DND-41 (cell line): ENCODE results near the gene KRTAP4-6.
"Not testable (repeated sequence)": the region's sequence is repeated elsewhere in the genome, so short reads cannot be mapped to it uniquely, and the experiment has no call there.

ENCODE experiments used
- ATAC-seq: fragments of 200-7000 bp; cut with Tn5 transposase; 3 replicates; pipeline ENCODE4 v1.9.1; 2021; ENCODE audit warnings: low read depth; ENCODE audit not compliant: insufficient read depth
- DNase-seq: peaks from one replicate; pipeline ENCODE4 v3.0.0-alpha.2; 2020
- H2AFZ ChIP-seq: 2 replicates; pipeline ENCODE4 v1.6.0; 2012; ENCODE audit warnings: low read depth, low read length
- H3K27ac ChIP-seq: 2 replicates; pipeline ENCODE4 v1.5.1; 2012; ENCODE audit warnings: low read length, inconsistent platforms
- H3K27me3 ChIP-seq: fragments of 200-600 bp; sonication (generic); 2 replicates; pipeline ENCODE4 v1.6.0; 2012; ENCODE audit warnings: low read length, mild to moderate bottlenecking, inconsistent platforms; ENCODE audit not compliant: insufficient read depth, poor library complexity
- H3K36me3 ChIP-seq: 2 replicates; pipeline ENCODE4 v1.5.1; 2012; ENCODE audit warnings: low read length, inconsistent platforms; ENCODE audit not compliant: insufficient read depth
- H3K4me1 ChIP-seq: 2 replicates; pipeline ENCODE4 v1.5.1; 2012; ENCODE audit warnings: mild to moderate bottlenecking, low read length; ENCODE audit not compliant: insufficient read depth
- H3K4me2 ChIP-seq: 2 replicates; pipeline ENCODE4 v1.6.0; 2012; ENCODE audit warnings: mild to moderate bottlenecking, moderate library complexity, low read length, inconsistent platforms; ENCODE audit not compliant: insufficient read depth
- H3K4me3 ChIP-seq, 2 experiments: fragments of 200-600 bp in 1 of 2; shearing (Covaris generic) in 1 of 2; 2 replicates each; pipeline ENCODE4 v1.5.1; 2012 to 2016; ENCODE audit warnings: inconsistent platforms in 2 of 2, low read length in 2 of 2, mild to moderate bottlenecking in 2 of 2, low read depth in 1 of 2, moderate library complexity in 1 of 2
- H3K79me2 ChIP-seq: 2 replicates; pipeline ENCODE4 v1.6.0; 2012; ENCODE audit warnings: low read length, inconsistent platforms; ENCODE audit not compliant: insufficient read depth
- H3K9ac ChIP-seq: 2 replicates; pipeline ENCODE4 v1.6.0; 2012; ENCODE audit warnings: low read depth, mild to moderate bottlenecking, inconsistent platforms, low read length, moderate library complexity
- H3K9me3 ChIP-seq: 2 replicates; pipeline ENCODE4 v1.5.1; 2012; ENCODE audit warnings: low read length, moderate library complexity, mild to moderate bottlenecking, inconsistent platforms; ENCODE audit not compliant: insufficient read depth, severe bottlenecking
- H4K20me1 ChIP-seq: 2 replicates; pipeline ENCODE4 v1.6.0; 2012; ENCODE audit warnings: low read length; ENCODE audit not compliant: insufficient read depth
- CTCF ChIP-seq: IDR thresholded peaks from 2 replicates; pipeline ENCODE4 v1.5.1; 2012; ENCODE audit warnings: borderline replicate concordance, low read length, moderate library complexity, mild to moderate bottlenecking; ENCODE audit not compliant: poor library complexity, severe bottlenecking; ENCODE audit errors: extremely low read depth
- EZH2 ChIP-seq: IDR thresholded peaks from 3 replicates; pipeline ENCODE4 v1.6.1; 2012; ENCODE audit warnings: borderline replicate concordance, low read depth, mild to moderate bottlenecking, moderate library complexity, low read length, inconsistent platforms; ENCODE audit not compliant: severe bottlenecking

KRTAP4-6 gene

GRCh38 chr17:41163828-41164227 lies 23.5 kb upstream of the KRTAP4-6 start:
- H3K9me3 ChIP-seq, result no peaks in the 10 kb centered on the region
- no peak overlapping the region for H3K4me3 ChIP-seq
- no peak overlapping the region for H3K27ac ChIP-seq
- H3K36me3 ChIP-seq, result no peaks in the 10 kb centered on the region
- no peaks in the 10 kb centered on the region for H4K20me1 ChIP-seq
- H3K4me2 ChIP-seq, result no peak overlapping the region
- no peak overlapping the region for H2AFZ ChIP-seq
- ATAC-seq, result no peak
- H3K9ac ChIP-seq, result no peak overlapping the region
- DNase-seq, result no peak
- TF ChIP-seq CTCF (no peak), EZH2 (no peak)
- H3K27me3 ChIP-seq, result no peaks in the 10 kb centered on the region
- H3K79me2 ChIP-seq, result no peaks in the 10 kb centered on the region
- no peaks in the 10 kb centered on the region for H3K4me1 ChIP-seq

DNA sequence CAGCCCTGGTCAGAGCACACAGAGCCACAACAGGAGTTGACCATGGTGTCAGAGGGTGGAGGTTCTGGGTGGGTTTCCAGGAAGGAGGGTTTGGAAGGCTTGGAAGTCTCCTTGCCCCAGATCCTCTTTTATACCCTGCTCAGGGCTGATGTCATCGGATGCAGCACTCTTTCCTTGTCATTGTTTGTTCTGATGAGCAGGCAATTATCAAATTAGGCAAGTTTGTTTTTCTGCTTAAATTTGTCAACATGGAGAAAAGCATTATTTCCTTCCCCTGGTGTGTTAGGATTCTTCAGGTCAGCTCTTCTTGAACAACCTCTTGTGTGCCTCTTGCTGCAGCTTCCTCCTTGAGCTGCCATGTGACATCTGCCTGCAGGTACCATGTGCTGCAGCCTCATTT lies 20.3 kb upstream of the KRTAP4-6 start, which contains the start of gene KRTAP4-4:
Gene KRTAP4-4, minus strand, starts transcription at position 101 of the 400 bp plus-strand sequence. Its CDS starts 57 bp downstream, at position 44.
- H2AFZ ChIP-seq, result no peak within 1 kb of the TSS
- H3K27ac ChIP-seq, result no peak within 1 kb of the TSS
- no peak within 1 kb of the TSS for H3K4me3 ChIP-seq
- DNase-seq (no peak), ATAC-seq (no peak)
- H3K4me1 ChIP-seq, result no peaks in the 10 kb centered on the region
- no peak within 1 kb of the TSS for H3K9ac ChIP-seq
- TF ChIP-seq EZH2 (no peak), CTCF (no peak)
- H3K4me2 ChIP-seq, result no peak within 1 kb of the TSS
- H4K20me1 ChIP-seq, result no peaks in the 10 kb centered on the region
- H3K9me3 ChIP-seq, result no peaks in the 10 kb centered on the region
- no peaks in the 10 kb centered on the region for H3K79me2 ChIP-seq
- no peaks in the 10 kb centered on the region for H3K27me3 ChIP-seq
- H3K36me3 ChIP-seq, result no peaks in the 10 kb centered on the region

DNA sequence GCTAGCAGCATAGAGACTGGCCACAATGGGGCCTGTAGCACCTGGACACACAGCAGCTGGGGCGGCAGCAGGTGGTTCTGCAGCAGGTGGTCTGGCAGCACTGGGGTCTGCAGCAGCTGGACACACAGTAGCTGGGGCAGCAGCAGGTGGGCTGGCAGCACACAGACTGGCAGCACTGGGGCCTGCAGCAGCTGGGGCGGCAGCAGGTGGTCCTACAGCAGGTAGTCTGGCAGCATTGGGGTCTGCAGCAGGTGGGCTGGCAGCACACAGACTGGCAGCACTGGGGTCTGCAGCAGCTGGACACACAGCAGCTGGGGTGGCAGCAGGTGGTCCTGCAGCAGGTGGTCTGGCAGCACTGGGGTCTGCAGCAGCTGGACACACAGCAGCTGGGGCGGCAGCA lies 19.8 kb upstream of the KRTAP4-6 start:
- not testable (repeated sequence) for H3K27ac ChIP-seq, H3K4me2 ChIP-seq, H2AFZ ChIP-seq, ATAC-seq, H3K9me3 ChIP-seq, DNase-seq, H3K27me3 ChIP-seq, H3K79me2 ChIP-seq, H3K4me3 ChIP-seq, H3K4me1 ChIP-seq, H4K20me1 ChIP-seq, H3K9ac ChIP-seq, H3K36me3 ChIP-seq

DNA sequence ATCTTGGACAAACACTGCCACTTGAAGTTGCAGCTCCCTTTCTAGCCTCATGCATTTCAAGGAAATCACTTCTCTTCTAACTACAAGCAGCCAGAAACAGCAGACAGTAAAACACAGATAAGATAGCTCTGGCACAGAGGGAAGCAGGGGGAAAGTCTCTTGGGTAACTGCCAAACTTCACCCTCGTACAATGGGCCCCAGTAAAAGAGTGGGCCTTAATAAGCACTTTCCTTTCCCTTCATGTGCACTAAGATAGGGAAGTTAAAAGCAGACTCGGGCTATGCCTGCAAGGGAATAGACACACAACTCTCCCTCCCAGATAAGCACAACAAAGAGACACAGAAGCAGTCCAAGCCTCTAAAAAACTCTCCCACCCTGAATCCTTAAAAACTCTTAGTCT lies 13.5 kb upstream of the KRTAP4-6 start:
- ATAC-seq, result no peak
- H3K27ac ChIP-seq, result no peak overlapping the region
- no peak for TF ChIP-seq CTCF
- no peak for TF ChIP-seq EZH2

More for the DNA sequence above, 13.5 kb upstream of the KRTAP4-6 start:
- Histone ChIP-seq H3K27me3 (peaks cover 10% of the 10 kb centered on the region), H3K4me1 (no peaks in the 10 kb centered on the region), H3K79me2 (no peaks in the 10 kb centered on the region), H2AFZ (no peak overlapping the region), H3K9me3 (no peaks in the 10 kb centered on the region), H4K20me1 (no peaks in the 10 kb centered on the region), H3K9ac (no peak overlapping the region), H3K36me3 (no peaks in the 10 kb centered on the region), H3K4me3 (no peak overlapping the region), H3K4me2 (no peak overlapping the region)
- DNase-seq, result no peak
